HCT116 (cell line): Measurements from ENCODE around the gene NPR3. TPM values are rescaled to one million over a fixed set of nuclear protein-coding genes. Genes with fewer than 3 reads are reported as not detected.

ENCODE experiments used
- ATAC-seq: fragments of 200-7000 bp; cut with Tn5 transposase; 2 replicates; pipeline ENCODE4 v1.9.1; 2020; ENCODE audit warnings: mild to moderate bottlenecking, moderate library complexity
- BruUV-seq: library from RNA; stranded (reverse); fragments of 400-500 nt; replicated peaks from 2 replicates; lab custom pipeline; 2021; lab: Mats Ljungman, UMichigan
- CTCF ChIA-PET: fragments of 300-600 bp; sonication (Branson Sonifier 250); formaldehyde crosslinking; loops from one replicate; lab custom pipeline; 2021; ENCODE audit warnings: antibody characterized with exemption; lab: Charles Lee
- POLR2A ChIA-PET: fragments of 300-600, 350-600 bp; sonication (Branson Sonifier 250); formaldehyde crosslinking; loops from one replicate; lab custom pipeline; 2021; ENCODE audit warnings: antibody characterized with exemption; lab: Charles Lee
- RAD21 ChIA-PET, 2 experiments: fragments of 300-600 bp; sonication (Branson Sonifier 250); formaldehyde crosslinking; loops; one replicate each; lab custom pipeline; 2023; ENCODE audit warnings: low total read pairs in 2 of 2; ENCODE audit not compliant: uncharacterized antibody in 2 of 2, unreplicated experiment in 2 of 2, low non-redundant PET in 1 of 2; lab: Charles Lee
- DNase-seq: peaks from one replicate; pipeline ENCODE4 v3.0.0-alpha.2; 2010; ENCODE audit warnings: low read depth, low spot score
- H2AFZ ChIP-seq: fragments of 200-600 bp; shearing (Covaris generic), sonication (generic); 2 replicates; pipeline ENCODE4 v1.6.1; 2017; ENCODE audit warnings: low read depth, mixed run types, mixed read lengths, antibody characterized with exemption, low read length; ENCODE audit not compliant: poor library complexity, severe bottlenecking
- H3K27ac ChIP-seq: 2 replicates; pipeline ENCODE4 v1.5.1; 2012; ENCODE audit warnings: low read depth, low read length
- H3K27me3 ChIP-seq: fragments of 200-600 bp; sonication (generic); 2 replicates; pipeline ENCODE4 v1.6.1; 2016; ENCODE audit warnings: mixed run types, low read length, mixed read lengths; ENCODE audit not compliant: insufficient read depth
- H3K36me3 ChIP-seq, 2 experiments: fragments of 200-500 bp in 1 of 2; fragments of 200-600 bp in 1 of 2; sonication (Bioruptor generic) in 1 of 2; sonication (generic) in 1 of 2; 2 replicates each; pipeline versions ENCODE4 v1.5.1 to v1.6.1; 2014 to 2016; ENCODE audit warnings: low read length in 2 of 2, inconsistent platforms in 1 of 2, mixed read lengths in 1 of 2, mixed run types in 1 of 2; ENCODE audit not compliant: insufficient read depth in 2 of 2, control insufficient read depth in 1 of 2
- H3K4me1 ChIP-seq, 2 experiments: fragments of 200-600 bp in 1 of 2; sonication (generic) in 1 of 2; 2 replicates each; pipeline versions ENCODE4 v1.5.1 to v1.6.1; 2012 to 2017; ENCODE audit warnings: low read length in 2 of 2, inconsistent platforms in 1 of 2, mild to moderate bottlenecking in 1 of 2, mixed read lengths in 1 of 2, mixed run types in 1 of 2, moderate library complexity in 1 of 2; ENCODE audit not compliant: insufficient read depth in 2 of 2, control insufficient read depth in 1 of 2
- H3K4me2 ChIP-seq: fragments of 200-600 bp; sonication (generic); 2 replicates; pipeline ENCODE4 v1.6.1; 2017; ENCODE audit warnings: mixed run types, low read length, mixed read lengths
- H3K4me3 ChIP-seq, 2 experiments: fragments of 200-600 bp in 1 of 2; sonication (generic) in 1 of 2; replicated peaks in 1 of 2; 2 replicates each; pipeline ENCODE4 v1.5.1; 2011 to 2016; ENCODE audit warnings: low read length in 2 of 2, control low read depth in 1 of 2, low read depth in 1 of 2, mild to moderate bottlenecking in 1 of 2, mixed read lengths in 1 of 2, mixed run types in 1 of 2
- H3K79me2 ChIP-seq: fragments of 200-600 bp; sonication (generic); 2 replicates; pipeline ENCODE4 v1.6.1; 2017; ENCODE audit warnings: mild to moderate bottlenecking, mixed run types, low read length, moderate library complexity, mixed read lengths; ENCODE audit not compliant: insufficient read depth
- H3K9ac ChIP-seq: fragments of 200-600 bp; sonication (generic); 2 replicates; pipeline ENCODE4 v1.6.1; 2016; ENCODE audit warnings: low read length, mixed read lengths
- H3K9me2 ChIP-seq: fragments of 200-600 bp; sonication (generic), shearing (Covaris generic); 2 replicates; pipeline ENCODE4 v1.6.1; 2017; ENCODE audit warnings: mixed run types, mild to moderate bottlenecking, moderate library complexity; ENCODE audit not compliant: insufficient read depth
- H3K9me3 ChIP-seq, 2 experiments: fragments of 200-500 bp in 1 of 2; fragments of 200-600 bp in 1 of 2; sonication (Bioruptor generic) in 1 of 2; sonication (generic) in 1 of 2; 2 replicates each; pipeline ENCODE4 v1.6.1; 2014 to 2017; ENCODE audit warnings: low read length in 2 of 2, mixed read lengths in 2 of 2, inconsistent platforms in 1 of 2, low read depth in 1 of 2, mild to moderate bottlenecking in 1 of 2, mixed run types in 1 of 2, moderate library complexity in 1 of 2; ENCODE audit not compliant: control insufficient read depth in 1 of 2, insufficient read depth in 1 of 2
- H4K20me1 ChIP-seq: fragments of 200-600 bp; sonication (generic), shearing (Covaris generic); 2 replicates; pipeline ENCODE4 v1.6.1; 2017; ENCODE audit warnings: mixed run types, mild to moderate bottlenecking, moderate library complexity; ENCODE audit not compliant: insufficient read depth
- CBX3 ChIP-seq: IDR thresholded peaks from 2 replicates; pipeline ENCODE4 v1.6.1; 2012; ENCODE audit warnings: low read depth
- CEBPB ChIP-seq: IDR thresholded peaks from 2 replicates; pipeline ENCODE4 v1.6.1; 2012; ENCODE audit warnings: low read depth
- CTCF ChIP-seq, 3 experiments: fragments of 200-600 bp in 1 of 3; sonication (generic) in 1 of 3; IDR thresholded peaks in 2 of 3; conservative IDR thresholded peaks in 1 of 3; 2 replicates each; pipeline ENCODE4 v1.5.1; 2012 to 2017; ENCODE audit warnings: low read depth in 2 of 3, low read length in 2 of 3, antibody characterized with exemption in 1 of 3, borderline replicate concordance in 1 of 3, control low read depth in 1 of 3, mild to moderate bottlenecking in 1 of 3, mixed read lengths in 1 of 3, mixed run types in 1 of 3, moderate library complexity in 1 of 3; ENCODE audit not compliant: insufficient read depth in 1 of 3
- EGR1 ChIP-seq: IDR thresholded peaks from 2 replicates; pipeline ENCODE4 v1.6.1; 2012; ENCODE audit warnings: low read depth
- ELF1 ChIP-seq: IDR thresholded peaks from 2 replicates; pipeline ENCODE4 v1.6.1; 2012; ENCODE audit warnings: low read depth, borderline replicate concordance
- EZH2 ChIP-seq: fragments of 200-600 bp; sonication (generic); IDR thresholded peaks from 2 replicates; pipeline ENCODE4 v1.6.1; 2017; ENCODE audit warnings: antibody characterized with exemption, mixed run types
- EZH2phosphoT487 ChIP-seq: fragments of 200-600 bp; IDR thresholded peaks from 2 replicates; pipeline ENCODE4 v1.6.1; 2018; ENCODE audit warnings: antibody characterized with exemption, borderline replicate concordance
- MAX ChIP-seq: IDR thresholded peaks from 2 replicates; pipeline ENCODE4 v1.6.1; 2012
- POLR2A ChIP-seq: IDR thresholded peaks from 2 replicates; pipeline ENCODE4 v1.7.0; 2011; ENCODE audit warnings: borderline replicate concordance; ENCODE audit not compliant: insufficient read depth, insufficient read length; ENCODE audit errors: extremely low read depth
- RAD21 ChIP-seq: IDR thresholded peaks from 2 replicates; pipeline ENCODE4 v1.6.1; 2012; ENCODE audit warnings: low read depth, mild to moderate bottlenecking
- REST ChIP-seq: IDR thresholded peaks from 2 replicates; pipeline ENCODE4 v1.6.1; 2012; ENCODE audit warnings: low read depth
- SIN3A ChIP-seq: IDR thresholded peaks from 2 replicates; pipeline ENCODE4 v1.6.1; 2012; ENCODE audit warnings: low read depth
- SP1 ChIP-seq: IDR thresholded peaks from 2 replicates; pipeline ENCODE4 v1.6.1; 2012; ENCODE audit warnings: low read depth
- TCF7L2 ChIP-seq: IDR thresholded peaks from 2 replicates; pipeline ENCODE4 v1.7.0; 2011; ENCODE audit warnings: borderline replicate concordance, inconsistent platforms; ENCODE audit not compliant: insufficient read depth, insufficient read length; ENCODE audit errors: extremely low read depth
- YY1 ChIP-seq: IDR thresholded peaks from 2 replicates; pipeline ENCODE4 v1.6.1; 2011; ENCODE audit warnings: low read length, low read depth, moderate library complexity, mild to moderate bottlenecking; ENCODE audit not compliant: insufficient replicate concordance; ENCODE audit errors: extremely low read depth
- ZFX ChIP-seq: fragments of 450-650 bp; IDR thresholded peaks from 2 replicates; pipeline ENCODE4 v1.6.1; 2017
- ZNF274 ChIP-seq: fragments of 200-500 bp; sonication (Bioruptor generic); IDR thresholded peaks from 2 replicates; pipeline ENCODE4 v1.6.1; 2014; ENCODE audit warnings: mild to moderate bottlenecking, low read depth, low read length, inconsistent platforms
- intact Hi-C: fragments of 100-400 bp; cut with micrococcal nuclease; formaldehyde crosslinking; loops from 2 replicates; pipeline ENCODE4 v1.10.0; 2022
- total RNA-seq: library from RNA; stranded (reverse); gene quantifications from one replicate; pipeline ENCODE4 v1.2.1, GENCODE V29; 2021; ENCODE audit not compliant: unreplicated experiment

NPR3 gene
- total RNA-seq, 1 experiment from 2014 or later, result 0.39 TPM

GRCh38 chr5:32690153-32690552 is 21.0 kb upstream of the NPR3 start:
- no peak overlapping the region for H3K4me2 ChIP-seq
- H3K4me1 ChIP-seq, result no peaks in the 10 kb centered on the region
- DNase-seq (no peak), ATAC-seq (peak; percentile 74)
- ChIA-PET POLR2A (interaction anchor here (0.6 kb wide), 1 partner anchor 146 kb away, joined by 3 read pairs; no protein-coding TSS in a partner anchor), CTCF (interaction anchor here (0.6 to 1.4 kb wide), 6 partner anchors 17 to 610 kb away, joined by 3 to 8 read pairs (median 4); no protein-coding TSS in a partner anchor), RAD21 (no interaction called here)
- no peaks in the 10 kb centered on the region for H3K36me3 ChIP-seq
- H2AFZ ChIP-seq, result no peak overlapping the region
- intact Hi-C loops, result loop anchor here (5.0 kb wide), 1 partner anchor 227 kb away; no protein-coding TSS in a partner anchor
- TF ChIP-seq TCF7L2 (no peak), ELF1 (no peak), CTCF (IDR thresholded peaks at IDR 0.05 in 2 of 3, conservative IDR thresholded peaks at IDR 0.05 in 1 of 3; ENCODE audit: borderline replicate concordance in 1 of 3, insufficient read depth in 1 of 3, low read depth in 2 of 3, low read length in 2 of 3) (peak in 2 of 3 experiments; percentile 43; a peak in 4 of 6 replicates), YY1 (no peak), REST (no peak), RAD21 (peak; percentile 35; the same call in 1 of the 2 replicates), ZNF274 (no peak), EZH2phosphoT487 (no peak), SIN3A (no peak), EGR1 (no peak), CBX3 (no peak), EZH2 (no peak), MAX (no peak), SP1 (no peak), POLR2A (no peak), ZFX (no peak), CEBPB (no peak)
- no peaks in the 10 kb centered on the region for H3K27me3 ChIP-seq
- H3K79me2 ChIP-seq, result no peaks in the 10 kb centered on the region
- H4K20me1 ChIP-seq, result no peaks in the 10 kb centered on the region
- H3K4me3 ChIP-seq, result no peak overlapping the region
- no peaks in the 10 kb centered on the region for H3K9me2 ChIP-seq
- no peak overlapping the region for H3K9ac ChIP-seq
- H3K9me3 ChIP-seq, result no peaks in the 10 kb centered on the region
- no TSS peak for BruUV-seq
- no peak overlapping the region for H3K27ac ChIP-seq
